ENCODE measurements around the gene LRRC47.

Gene LRRC47

DNA sequence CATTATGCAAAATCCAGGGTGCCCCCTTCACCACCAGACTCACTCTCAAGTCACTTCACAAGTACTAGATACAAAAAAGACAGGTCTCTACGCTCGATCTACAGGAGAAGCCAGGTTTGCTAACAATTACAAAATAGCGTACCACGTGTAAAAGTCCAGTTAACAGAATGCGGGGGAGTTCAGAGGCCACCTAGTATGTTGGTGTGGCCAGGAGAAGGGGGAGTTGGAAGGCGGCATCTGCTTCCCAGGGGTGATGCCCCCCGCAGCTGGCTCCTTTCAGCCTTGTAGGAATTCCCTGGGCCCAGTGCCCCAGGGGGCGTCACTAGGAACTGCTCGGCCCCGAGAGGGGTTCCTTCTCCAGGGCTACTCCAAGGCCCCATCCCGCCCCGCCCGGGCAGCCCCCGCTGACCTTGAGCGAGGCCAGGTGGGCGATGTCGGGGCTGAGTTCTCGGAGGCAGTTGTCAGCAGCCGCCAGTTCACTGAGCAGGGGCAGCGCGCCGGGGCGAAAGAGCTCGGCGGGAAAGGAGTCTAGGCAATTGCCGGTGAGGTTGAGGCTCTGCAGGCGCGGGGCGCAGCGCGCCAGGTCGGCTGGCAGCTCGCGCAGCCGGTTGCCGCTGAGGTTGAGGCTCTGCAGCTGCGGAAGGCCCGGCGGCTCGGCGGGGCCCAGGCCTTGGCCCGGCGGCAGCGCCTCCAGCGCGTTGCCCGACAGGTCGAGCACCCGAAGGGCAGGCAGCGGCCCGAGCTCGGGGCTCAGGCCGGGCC is 664 bp downstream of the LRRC47 start:
- Histone ChIP-seq H3K4me3 (ENCODE audit: low read depth in 1 of 2, low read length in 2 of 2) (peak overlapping the region; percentile 80 to 93), H3K27ac (ENCODE audit: low read length) (no peak overlapping the region), H3K4me1 (ENCODE audit: control insufficient read depth in 1 of 2, insufficient read depth in 2 of 2, low read length in 2 of 2) (peaks cover 8 to 40% of the 10 kb centered on the region in 2 donors), H3K9me3 (ENCODE audit: control insufficient read depth in 1 of 2, low read length in 2 of 2) (no peaks in the 10 kb centered on the region), H3K36me3 (ENCODE audit: control insufficient read depth in 1 of 2, insufficient read depth in 2 of 2, low read length in 2 of 2) (peaks cover 0 to 2% of the 10 kb centered on the region in 2 donors), H3K27me3 (ENCODE audit: low read depth, low read length) (peaks cover 3% of the 10 kb centered on the region)

GRCh38 chr1:3790952-3791351 is 5.3 kb downstream of the LRRC47 start:
- Histone ChIP-seq H3K36me3 (ENCODE audit: control insufficient read depth in 1 of 2, insufficient read depth in 2 of 2, low read length in 2 of 2) (peaks cover 16 to 41% of the 10 kb centered on the region in 2 donors), H3K9me3 (ENCODE audit: control insufficient read depth in 1 of 2, low read length in 2 of 2) (no peaks in the 10 kb centered on the region), H3K27me3 (ENCODE audit: low read depth, low read length) (no peaks in the 10 kb centered on the region), H3K4me3 (ENCODE audit: low read depth in 1 of 2, low read length in 2 of 2) (no peak overlapping the region), H3K27ac (ENCODE audit: low read length) (no peak overlapping the region), H3K4me1 (ENCODE audit: control insufficient read depth in 1 of 2, insufficient read depth in 2 of 2, low read length in 2 of 2) (peaks cover 8 to 35% of the 10 kb centered on the region in 2 donors)

GRCh38 chr1:3790500-3790923 is 5.8 kb downstream of the LRRC47 start:
- Histone ChIP-seq H3K4me3 (ENCODE audit: low read depth in 1 of 2, low read length in 2 of 2) (no peak overlapping the region), H3K4me1 (ENCODE audit: control insufficient read depth in 1 of 2, insufficient read depth in 2 of 2, low read length in 2 of 2) (peaks cover 8 to 33% of the 10 kb centered on the region in 2 donors), H3K36me3 (ENCODE audit: control insufficient read depth in 1 of 2, insufficient read depth in 2 of 2, low read length in 2 of 2) (peaks cover 16 to 45% of the 10 kb centered on the region in 2 donors), H3K9me3 (ENCODE audit: control insufficient read depth in 1 of 2, low read length in 2 of 2) (no peaks in the 10 kb centered on the region), H3K27ac (ENCODE audit: low read length) (no peak overlapping the region), H3K27me3 (ENCODE audit: low read depth, low read length) (no peaks in the 10 kb centered on the region)

DNA sequence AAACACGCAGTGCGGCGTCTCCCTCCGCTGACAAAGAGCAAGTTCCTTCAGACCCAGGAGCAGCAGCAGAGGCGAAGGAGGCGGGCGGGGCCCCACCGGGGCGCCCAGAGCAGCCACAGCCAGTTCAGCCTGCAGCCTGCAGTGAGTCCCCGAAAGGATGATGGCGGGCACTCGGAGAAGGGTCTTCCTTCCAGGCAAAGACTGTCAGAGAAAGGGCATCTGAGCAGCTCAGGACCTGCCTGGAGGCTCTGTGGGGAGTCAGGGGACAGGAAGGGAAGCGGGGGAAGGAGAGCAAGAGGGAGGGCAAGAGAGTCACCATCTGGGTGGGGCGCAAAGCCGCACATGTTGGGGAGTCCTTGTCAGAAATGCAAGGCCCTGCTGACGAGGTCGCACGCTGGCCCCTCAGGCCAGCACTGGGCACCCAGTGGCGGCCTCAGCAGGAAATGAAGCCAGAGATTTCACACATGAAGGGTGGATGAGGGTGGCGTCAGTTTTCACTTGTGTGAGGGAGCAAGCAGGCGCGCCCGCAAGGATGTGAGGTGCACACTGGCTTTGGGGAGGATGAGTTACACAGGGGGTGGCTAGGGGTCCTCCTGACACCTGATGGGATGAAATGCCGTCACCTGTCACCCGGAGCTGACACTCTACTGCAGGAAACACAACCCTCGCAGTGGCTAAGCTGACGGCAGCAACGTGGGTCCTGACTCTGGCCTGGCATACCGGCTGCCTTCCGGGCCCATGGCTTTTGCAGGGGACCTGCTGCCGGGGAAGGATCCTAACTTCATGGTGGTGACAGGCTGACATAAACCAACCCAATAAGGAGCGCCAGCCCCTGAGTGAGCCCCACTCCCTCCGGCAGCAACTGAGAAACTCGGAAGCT is 6.6 kb downstream of the LRRC47 start:
- H3K9me3 ChIP-seq (ENCODE audit: control insufficient read depth in 1 of 2, low read length in 2 of 2), result no peaks in the 10 kb centered on the region
- H3K4me1 ChIP-seq (ENCODE audit: control insufficient read depth in 1 of 2, insufficient read depth in 2 of 2, low read length in 2 of 2), result peaks cover 3 to 24% of the 10 kb centered on the region in 2 donors
- H3K4me3 ChIP-seq (ENCODE audit: low read depth in 1 of 2, low read length in 2 of 2), result no peak overlapping the region
- H3K27me3 ChIP-seq (ENCODE audit: low read depth, low read length), result no peaks in the 10 kb centered on the region
- H3K27ac ChIP-seq (ENCODE audit: low read length), result no peak overlapping the region
- H3K36me3 ChIP-seq (ENCODE audit: control insufficient read depth in 1 of 2, insufficient read depth in 2 of 2, low read length in 2 of 2), result peaks cover 16 to 54% of the 10 kb centered on the region in 2 donors

GRCh38 chr1:3788756-3789420 is 7.4 kb downstream of the LRRC47 start:
- H3K36me3 ChIP-seq (ENCODE audit: control insufficient read depth in 1 of 2, insufficient read depth in 2 of 2, low read length in 2 of 2), result peaks cover 16 to 61% of the 10 kb centered on the region in 2 donors
- H3K27me3 ChIP-seq (ENCODE audit: low read depth, low read length), result no peaks in the 10 kb centered on the region
- H3K27ac ChIP-seq (ENCODE audit: low read length), result no peak overlapping the region
- H3K4me1 ChIP-seq (ENCODE audit: control insufficient read depth in 1 of 2, insufficient read depth in 2 of 2, low read length in 2 of 2), result peaks cover 0 to 17% of the 10 kb centered on the region in 2 donors
- no peak overlapping the region for H3K4me3 ChIP-seq (ENCODE audit: low read depth in 1 of 2, low read length in 2 of 2)
- H3K9me3 ChIP-seq (ENCODE audit: control insufficient read depth in 1 of 2, low read length in 2 of 2), result no peaks in the 10 kb centered on the region

- peaks cover 0 to 8% of the 10 kb centered on the region in 2 donors for H3K4me1 ChIP-seq (ENCODE audit: control insufficient read depth in 1 of 2, insufficient read depth in 2 of 2, low read length in 2 of 2)
- H3K9me3 ChIP-seq (ENCODE audit: control insufficient read depth in 1 of 2, low read length in 2 of 2), result no peaks in the 10 kb centered on the region
- H3K4me3 ChIP-seq (ENCODE audit: low read depth in 1 of 2, low read length in 2 of 2), result no peak overlapping the region
- no peaks in the 10 kb centered on the region for H3K27me3 ChIP-seq (ENCODE audit: low read depth, low read length)
- H3K27ac ChIP-seq (ENCODE audit: low read length), result no peak overlapping the region
- peaks cover 16 to 70% of the 10 kb centered on the region in 2 donors for H3K36me3 ChIP-seq (ENCODE audit: control insufficient read depth in 1 of 2, insufficient read depth in 2 of 2, low read length in 2 of 2)
Measured at GRCh38 chr1:3787745-3788605, 8.3 kb downstream of the LRRC47 start.

DNA sequence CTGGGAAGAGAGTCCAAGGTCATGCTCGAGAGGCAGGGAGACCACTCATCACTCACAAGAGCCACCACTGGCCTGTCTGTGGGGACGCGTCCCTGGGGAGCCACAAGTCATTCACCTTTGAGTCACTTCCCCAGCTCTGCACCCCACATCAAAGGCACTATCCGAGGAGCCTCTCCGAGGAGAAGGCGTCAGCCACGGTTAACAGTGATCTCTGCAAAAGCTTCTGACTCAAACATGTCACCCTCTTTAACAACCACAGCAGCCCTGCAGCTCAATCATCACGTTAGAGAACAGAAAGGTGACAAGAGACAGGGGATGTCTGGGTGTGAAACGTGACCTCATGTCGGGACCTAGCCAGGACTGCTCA is 9.0 kb downstream of the LRRC47 start:
- Histone ChIP-seq H3K9me3 (ENCODE audit: control insufficient read depth in 1 of 2, low read length in 2 of 2) (no peaks in the 10 kb centered on the region), H3K4me1 (ENCODE audit: control insufficient read depth in 1 of 2, insufficient read depth in 2 of 2, low read length in 2 of 2) (peaks cover 0 to 6% of the 10 kb centered on the region in 2 donors), H3K27ac (ENCODE audit: low read length) (no peak overlapping the region), H3K27me3 (ENCODE audit: low read depth, low read length) (no peaks in the 10 kb centered on the region), H3K4me3 (ENCODE audit: low read depth in 1 of 2, low read length in 2 of 2) (no peak overlapping the region), H3K36me3 (ENCODE audit: control insufficient read depth in 1 of 2, insufficient read depth in 2 of 2, low read length in 2 of 2) (peaks cover 22 to 76% of the 10 kb centered on the region in 2 donors)

DNA sequence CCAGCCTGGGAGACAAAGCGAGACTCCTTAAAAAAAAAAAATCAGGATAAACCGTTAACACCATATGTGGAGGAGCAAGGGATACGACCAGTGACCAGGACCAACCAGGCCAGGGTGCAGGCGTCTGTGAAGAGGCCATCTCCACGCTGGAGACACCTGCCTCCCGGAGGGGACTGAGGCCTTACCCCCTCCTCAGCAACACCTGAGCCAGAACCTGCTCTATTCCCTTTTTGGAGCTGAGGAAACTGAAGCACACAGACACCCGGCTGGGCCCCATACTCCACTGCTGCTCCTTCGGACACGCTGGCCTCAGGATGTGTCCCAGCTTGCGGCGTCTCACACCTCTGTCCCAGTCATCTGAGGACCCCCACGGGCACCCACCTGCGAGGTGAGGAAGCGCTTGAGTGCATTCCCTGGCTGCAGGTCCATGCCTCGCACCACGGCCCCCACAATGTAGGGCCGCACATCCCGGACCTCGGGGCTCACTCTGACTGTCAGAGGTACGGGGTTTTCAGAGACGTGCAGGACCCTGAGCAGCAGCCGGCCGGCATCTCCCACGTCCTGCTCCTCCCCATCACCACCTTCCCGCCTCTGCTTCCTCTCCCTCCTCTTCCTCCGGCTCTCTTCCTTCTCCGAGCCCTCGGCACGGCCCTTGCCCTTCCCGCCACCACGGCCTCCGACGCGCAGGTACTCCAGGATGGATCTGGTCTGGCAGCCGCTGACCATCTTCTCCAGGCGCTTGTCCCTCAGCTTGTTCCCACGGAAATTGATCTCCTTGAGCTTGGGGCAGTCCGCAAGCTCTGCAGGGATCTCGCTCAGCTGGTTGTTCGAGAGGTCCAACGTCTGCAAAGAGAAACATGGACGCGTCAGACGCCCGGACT is 9.6 kb downstream of the LRRC47 start:
- no peak overlapping the region for H3K4me3 ChIP-seq (ENCODE audit: low read depth in 1 of 2, low read length in 2 of 2)
- no peaks in the 10 kb centered on the region for H3K9me3 ChIP-seq (ENCODE audit: control insufficient read depth in 1 of 2, low read length in 2 of 2)
- H3K36me3 ChIP-seq (ENCODE audit: control insufficient read depth in 1 of 2, insufficient read depth in 2 of 2, low read length in 2 of 2), result peaks cover 27 to 82% of the 10 kb centered on the region in 2 donors
- H3K4me1 ChIP-seq (ENCODE audit: control insufficient read depth in 1 of 2, insufficient read depth in 2 of 2, low read length in 2 of 2), result peaks cover 0 to 6% of the 10 kb centered on the region in 2 donors
- H3K27ac ChIP-seq (ENCODE audit: low read length), result no peak overlapping the region
- no peaks in the 10 kb centered on the region for H3K27me3 ChIP-seq (ENCODE audit: low read depth, low read length)

- Histone ChIP-seq H3K9me3 (ENCODE audit: control insufficient read depth in 1 of 2, low read length in 2 of 2) (no peaks in the 10 kb centered on the region), H3K4me3 (ENCODE audit: low read depth in 1 of 2, low read length in 2 of 2) (no peak overlapping the region), H3K27ac (ENCODE audit: low read length) (no peak overlapping the region), H3K27me3 (ENCODE audit: low read depth, low read length) (no peaks in the 10 kb centered on the region), H3K36me3 (ENCODE audit: control insufficient read depth in 1 of 2, insufficient read depth in 2 of 2, low read length in 2 of 2) (peaks cover 35 to 91% of the 10 kb centered on the region in 2 donors), H3K4me1 (ENCODE audit: control insufficient read depth in 1 of 2, insufficient read depth in 2 of 2, low read length in 2 of 2) (peaks cover 0 to 3% of the 10 kb centered on the region in 2 donors)
Measured at GRCh38 chr1:3785456-3786157, 10.7 kb downstream of the LRRC47 start.
